ENCODE measurements around the gene AP1B1.
"Not testable (repeated sequence)": the region's sequence is repeated elsewhere in the genome, so short reads cannot be mapped to it uniquely, and the experiment has no call there.

AP1B1 gene

GRCh38 chr22:29385748-29386147, 2.6 kb downstream of the AP1B1 start:
- DNase-seq: no peak

GRCh38 chr22:29385151-29385704, 3.1 kb downstream of the AP1B1 start:
- no peak for DNase-seq

GRCh38 chr22:29383740-29384139, 4.6 kb downstream of the AP1B1 start:
- DNase-seq: no peak

DNA sequence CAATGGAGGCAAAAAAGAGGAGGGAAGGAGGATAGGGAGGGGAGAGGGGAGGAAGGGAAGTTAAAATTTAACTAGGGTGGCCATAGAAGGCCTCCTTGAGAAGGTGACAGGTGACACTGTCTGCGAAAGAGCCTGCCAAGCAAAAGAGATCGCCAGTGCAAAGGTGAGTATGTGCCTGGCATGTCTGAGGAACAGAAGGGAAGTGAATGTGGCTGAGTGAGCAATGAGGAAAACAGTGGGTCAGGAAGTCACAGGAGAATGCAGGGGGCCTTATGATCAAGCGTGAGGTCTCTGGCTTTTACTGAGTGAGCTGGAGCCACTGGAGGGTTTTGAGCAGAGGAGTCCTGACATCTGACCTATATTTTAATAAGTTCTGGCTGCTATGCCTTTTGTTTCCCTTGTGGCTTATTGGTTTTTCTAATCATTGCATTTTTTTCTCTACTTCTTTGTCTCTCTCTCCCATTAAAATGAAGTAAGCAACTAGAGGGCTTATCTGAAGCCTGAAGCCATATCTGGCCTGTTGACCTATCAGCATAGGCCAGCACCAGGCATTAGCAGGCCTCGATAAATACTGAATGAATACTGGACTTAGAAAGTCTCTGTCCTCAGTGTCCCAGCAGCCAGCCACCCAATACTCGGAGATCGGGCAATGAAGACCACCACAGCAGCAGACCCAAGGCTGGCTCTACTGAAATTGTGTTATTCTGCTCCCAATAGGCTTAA, 5.6 kb downstream of the AP1B1 start:
- DNase-seq: no peak

DNA sequence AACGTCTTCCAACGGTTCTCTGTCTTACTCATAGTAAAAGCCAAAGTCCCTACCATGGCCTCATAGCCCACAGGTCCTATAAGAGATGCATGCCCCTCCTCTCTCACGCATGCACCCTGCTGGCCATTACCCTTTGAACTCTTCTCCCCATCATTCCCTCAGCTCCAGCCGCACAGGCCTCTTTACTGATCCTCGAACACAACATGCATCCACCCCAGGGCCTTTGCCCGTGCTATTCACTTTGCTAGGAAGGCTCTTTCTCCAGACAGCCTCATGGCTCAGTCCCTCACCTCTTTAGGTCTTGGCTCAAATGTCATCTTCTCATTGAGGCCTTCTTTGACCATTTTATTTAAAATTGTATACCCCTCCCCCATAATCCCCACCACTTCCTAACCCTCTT, 7.5 kb downstream of the AP1B1 start:
- DNase-seq: no peak

GRCh38 chr22:29380032-29380781, 8.2 kb downstream of the AP1B1 start:
- no peak for DNase-seq

- no peak for DNase-seq
These were observed 9.1 kb downstream of the AP1B1 start for GRCh38 chr22:29379258-29379657.

DNA sequence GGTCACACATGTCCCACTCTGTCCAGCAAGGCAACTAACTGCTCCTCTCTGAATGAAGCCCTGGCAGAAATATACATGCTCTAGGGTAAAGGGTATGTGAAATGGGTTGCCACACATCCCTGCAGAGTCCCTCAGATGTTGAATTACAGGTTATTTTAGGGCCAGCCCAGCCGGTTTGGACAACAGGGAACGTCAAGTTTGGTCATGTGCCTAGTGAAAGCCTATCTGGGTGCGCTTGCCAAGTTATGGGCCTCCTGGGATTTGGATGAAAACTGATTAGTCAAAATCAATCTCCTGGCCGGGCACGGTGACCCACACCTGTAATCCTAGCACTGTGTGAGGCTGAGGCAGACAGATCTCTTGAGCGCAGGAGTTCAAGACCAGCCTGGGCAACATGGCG, 10.4 kb downstream of the AP1B1 start:
- no peak for DNase-seq

GRCh38 chr22:29376705-29377104, 11.7 kb downstream of the AP1B1 start:
- not testable (repeated sequence) for DNase-seq

DNA sequence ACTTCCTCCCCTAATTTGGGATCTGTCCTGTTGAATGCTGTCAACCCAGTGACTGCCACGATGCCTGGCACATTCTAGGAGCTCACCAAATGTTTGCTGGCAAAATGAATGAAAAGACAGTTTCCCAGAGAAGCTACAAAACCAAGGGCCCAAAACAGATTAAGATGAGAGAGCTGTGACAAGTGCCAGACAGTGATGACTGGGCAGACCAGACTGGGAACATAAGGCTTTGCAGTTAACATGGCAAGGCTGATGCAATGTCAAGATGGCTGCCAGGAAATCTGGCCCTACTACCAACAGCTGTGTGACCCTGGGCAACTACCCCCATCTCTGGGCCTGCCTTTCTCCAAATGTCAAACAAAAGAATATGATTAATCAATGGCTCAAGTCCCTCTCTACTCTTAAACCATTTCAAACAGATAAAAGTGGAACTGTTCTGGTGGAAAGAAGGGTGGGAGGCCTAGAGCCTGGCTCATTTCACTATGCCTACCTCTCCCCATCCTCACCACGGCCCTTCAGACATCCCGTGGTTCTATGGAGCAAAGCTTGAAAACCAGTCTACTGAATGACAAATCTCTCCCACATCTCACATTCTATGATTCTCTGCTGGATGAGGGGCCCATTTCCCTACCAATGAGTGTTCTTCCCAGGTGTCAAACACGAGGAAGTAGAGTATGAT, 12.8 kb downstream of the AP1B1 start:
- no peak for DNase-seq

DNA sequence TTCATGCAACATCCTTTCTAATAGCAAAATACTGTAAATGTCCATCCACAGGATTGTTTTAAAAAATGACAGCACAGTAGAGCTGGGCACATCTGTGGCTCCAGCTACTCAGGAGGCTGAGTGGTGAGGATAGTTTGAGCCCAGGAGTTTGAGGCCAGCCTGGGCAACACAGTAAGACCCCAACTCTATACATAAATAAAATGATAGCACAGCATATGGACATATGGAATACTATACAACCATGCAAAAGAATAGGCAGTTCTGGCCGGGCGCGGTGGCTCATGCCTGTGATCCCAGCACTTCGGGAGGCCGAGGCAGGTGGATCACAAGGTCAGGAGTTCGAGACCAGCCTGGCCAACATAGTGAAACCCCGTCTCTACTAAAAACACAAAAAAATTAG, 13.6 kb downstream of the AP1B1 start:
- DNase-seq: not testable (repeated sequence)

DNA sequence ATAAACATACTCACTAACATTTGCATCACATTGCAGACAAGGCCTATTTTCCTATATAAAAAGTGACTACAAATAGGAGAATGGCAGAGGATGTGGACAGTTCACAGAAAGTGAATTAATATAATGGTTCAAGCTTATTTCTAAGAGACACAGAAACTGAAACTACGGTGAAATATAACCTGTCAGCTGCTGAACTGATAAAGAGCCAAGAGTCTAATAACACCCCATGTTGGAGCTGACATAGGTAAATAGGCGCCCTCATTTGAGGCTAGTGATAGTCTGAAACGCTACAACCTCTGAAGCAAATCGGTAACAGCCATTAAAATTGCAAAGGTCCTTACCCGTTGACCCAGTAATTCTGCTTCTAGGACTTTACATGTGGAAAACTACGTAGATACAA, 14.0 kb downstream of the AP1B1 start:
- no peak for DNase-seq

DNA sequence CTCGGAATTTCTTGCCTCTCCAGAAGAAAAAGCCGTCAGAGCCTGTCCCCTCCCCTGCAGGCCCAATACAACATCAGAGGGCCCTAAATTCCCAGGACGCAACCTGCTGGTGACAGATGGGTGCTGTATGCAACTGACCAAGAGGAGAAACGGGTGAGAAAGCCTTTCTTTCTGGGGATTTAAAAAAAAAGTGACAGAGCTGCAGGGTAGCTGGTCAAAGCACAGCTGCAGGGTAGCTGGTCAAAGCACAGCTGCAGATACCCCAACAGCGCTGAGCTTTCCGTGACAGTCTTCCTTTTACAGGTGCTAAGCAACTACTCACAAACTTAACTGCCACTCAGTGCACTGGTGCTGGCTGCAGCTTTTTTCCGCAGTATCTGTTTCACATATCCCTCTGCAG, 17.8 kb downstream of the AP1B1 start:
- no peak for DNase-seq

DNA sequence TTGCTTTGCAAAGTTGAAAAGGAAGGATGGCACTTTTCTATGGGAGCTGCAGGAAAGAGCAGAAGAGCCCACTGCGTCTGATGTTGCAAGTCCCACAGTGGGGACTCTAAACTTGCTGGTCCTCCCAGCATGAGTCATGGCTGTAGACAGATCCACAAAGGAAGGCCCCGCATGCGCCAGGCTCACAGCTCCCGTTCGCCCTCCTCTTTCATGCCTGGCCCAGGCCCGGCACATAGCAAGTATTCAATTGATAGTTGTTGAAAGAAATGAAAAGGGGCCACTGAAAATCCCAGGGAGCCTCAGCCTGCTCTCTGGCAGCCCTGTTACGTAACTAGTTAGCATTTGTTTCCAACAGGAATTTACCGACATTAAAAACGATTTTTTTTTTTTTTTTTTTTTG, 18.9 kb downstream of the AP1B1 start:
- no peak for DNase-seq

DNA sequence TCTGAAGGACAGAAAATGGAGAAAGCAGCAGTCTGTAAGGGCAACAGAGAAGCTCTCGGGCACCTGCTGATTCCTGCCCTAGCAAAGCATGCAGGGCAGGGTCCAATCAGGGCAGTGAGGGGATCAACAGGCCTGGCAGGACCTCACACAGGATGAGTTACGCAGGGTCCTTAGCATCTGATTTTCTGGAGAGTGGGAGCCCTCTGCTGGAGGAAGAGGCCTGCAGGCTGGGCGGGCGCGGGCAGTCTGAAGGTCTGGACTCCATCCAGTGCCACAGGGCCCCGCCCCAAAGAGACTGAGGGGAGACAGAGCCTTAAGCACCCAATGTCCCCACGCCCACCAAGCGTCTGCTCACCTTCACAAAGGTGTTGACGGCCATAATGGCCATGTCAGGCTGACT, 28.9 kb downstream of the AP1B1 start:
- DNase-seq: no peak

GRCh38 chr22:29357193-29357890, 31.0 kb downstream of the AP1B1 start:
- DNase-seq: not testable (repeated sequence)

- no peak for DNase-seq
These were observed 34.5 kb downstream of the AP1B1 start for GRCh38 chr22:29353860-29354259.

GRCh38 chr22:29353286-29353685, 35.1 kb downstream of the AP1B1 start:
- no peak for DNase-seq

GRCh38 chr22:29352778-29353177, 35.6 kb downstream of the AP1B1 start:
- DNase-seq: no peak

DNA sequence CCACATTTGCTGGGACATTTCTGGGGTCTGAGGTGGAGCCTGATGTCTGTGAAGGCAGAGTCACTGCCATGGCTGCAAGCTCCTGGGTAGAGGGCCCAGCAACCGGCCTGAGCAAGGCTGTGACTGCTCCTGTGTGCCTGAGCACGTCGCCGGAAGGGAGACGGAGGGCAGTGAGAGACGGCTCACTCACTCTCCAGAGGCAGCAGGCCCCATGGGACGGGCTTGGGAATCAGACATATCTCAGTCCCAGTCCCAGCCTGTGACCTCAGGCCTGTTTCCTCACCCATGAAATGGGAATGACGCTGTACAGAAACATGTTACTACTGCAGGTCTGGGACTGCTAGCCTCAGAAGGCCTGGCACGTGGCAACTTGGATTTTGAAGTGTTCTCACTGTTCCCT, 36.5 kb downstream of the AP1B1 start:
- no peak for DNase-seq

DNA sequence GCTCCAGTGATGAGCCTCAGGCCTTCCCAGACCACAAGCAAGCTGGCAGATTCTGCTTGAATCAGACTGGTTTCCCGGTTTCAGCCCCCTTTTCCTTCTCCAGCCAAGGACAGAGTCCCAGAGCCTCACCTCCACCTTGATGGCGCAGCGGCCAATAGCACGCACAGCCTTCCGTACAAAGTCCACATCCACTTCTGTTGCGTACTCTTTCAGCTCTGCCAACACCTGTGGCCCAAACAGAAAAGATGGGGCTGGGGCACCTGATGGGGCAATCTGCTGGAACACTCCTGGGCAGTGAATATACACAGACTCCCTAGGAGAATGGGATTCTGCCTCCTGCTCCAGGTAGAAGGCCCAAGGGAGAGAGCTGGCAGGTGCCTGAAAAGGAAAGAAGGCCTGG, 37.3 kb downstream of the AP1B1 start:
- no peak for DNase-seq

DNA sequence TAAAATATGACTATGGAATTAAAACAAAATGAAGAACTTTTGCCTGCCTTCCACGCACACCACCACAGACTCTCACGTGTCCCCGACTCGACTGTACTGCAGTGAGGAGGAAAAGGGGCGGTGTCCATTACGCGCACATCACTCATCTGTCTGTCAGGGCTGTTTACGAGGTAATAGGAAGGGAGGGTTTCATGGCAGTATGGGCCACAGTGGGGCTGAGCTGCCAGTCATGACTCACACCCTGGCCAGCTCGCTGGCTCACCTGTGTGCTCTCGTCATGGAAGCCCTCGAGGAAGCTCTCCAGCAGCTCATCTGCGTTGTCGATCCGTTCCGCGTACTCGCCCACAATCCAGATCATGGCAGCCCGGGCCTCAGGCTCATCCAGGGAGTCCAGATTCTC, 39.4 kb downstream of the AP1B1 start:
- peak; percentile 73 for DNase-seq

GRCh38 chr22:29348041-29348440, 40.3 kb downstream of the AP1B1 start:
- no peak for DNase-seq

All from NCI-H2029 (cell line).